Cardiac ventricle fibroblast (primary cell): ENCODE results near the gene INTS4. TPM values are rescaled to one million over a fixed set of nuclear protein-coding genes. Genes with fewer than 3 reads are reported as not detected.

Experiments
- total RNA-seq: library from RNA; depleted of rRNA; stranded (reverse); fragments of >200 nt; gene quantifications from 2 replicates; pipeline ENCODE4 v1.2.3, GENCODE V29; 2015

INTS4 gene, protein sequence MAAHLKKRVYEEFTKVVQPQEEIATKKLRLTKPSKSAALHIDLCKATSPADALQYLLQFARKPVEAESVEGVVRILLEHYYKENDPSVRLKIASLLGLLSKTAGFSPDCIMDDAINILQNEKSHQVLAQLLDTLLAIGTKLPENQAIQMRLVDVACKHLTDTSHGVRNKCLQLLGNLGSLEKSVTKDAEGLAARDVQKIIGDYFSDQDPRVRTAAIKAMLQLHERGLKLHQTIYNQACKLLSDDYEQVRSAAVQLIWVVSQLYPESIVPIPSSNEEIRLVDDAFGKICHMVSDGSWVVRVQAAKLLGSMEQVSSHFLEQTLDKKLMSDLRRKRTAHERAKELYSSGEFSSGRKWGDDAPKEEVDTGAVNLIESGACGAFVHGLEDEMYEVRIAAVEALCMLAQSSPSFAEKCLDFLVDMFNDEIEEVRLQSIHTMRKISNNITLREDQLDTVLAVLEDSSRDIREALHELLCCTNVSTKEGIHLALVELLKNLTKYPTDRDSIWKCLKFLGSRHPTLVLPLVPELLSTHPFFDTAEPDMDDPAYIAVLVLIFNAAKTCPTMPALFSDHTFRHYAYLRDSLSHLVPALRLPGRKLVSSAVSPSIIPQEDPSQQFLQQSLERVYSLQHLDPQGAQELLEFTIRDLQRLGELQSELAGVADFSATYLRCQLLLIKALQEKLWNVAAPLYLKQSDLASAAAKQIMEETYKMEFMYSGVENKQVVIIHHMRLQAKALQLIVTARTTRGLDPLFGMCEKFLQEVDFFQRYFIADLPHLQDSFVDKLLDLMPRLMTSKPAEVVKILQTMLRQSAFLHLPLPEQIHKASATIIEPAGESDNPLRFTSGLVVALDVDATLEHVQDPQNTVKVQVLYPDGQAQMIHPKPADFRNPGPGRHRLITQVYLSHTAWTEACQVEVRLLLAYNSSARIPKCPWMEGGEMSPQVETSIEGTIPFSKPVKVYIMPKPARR
- 12.4 and 15.6 TPM in 2 replicates for total RNA-seq

DNA sequence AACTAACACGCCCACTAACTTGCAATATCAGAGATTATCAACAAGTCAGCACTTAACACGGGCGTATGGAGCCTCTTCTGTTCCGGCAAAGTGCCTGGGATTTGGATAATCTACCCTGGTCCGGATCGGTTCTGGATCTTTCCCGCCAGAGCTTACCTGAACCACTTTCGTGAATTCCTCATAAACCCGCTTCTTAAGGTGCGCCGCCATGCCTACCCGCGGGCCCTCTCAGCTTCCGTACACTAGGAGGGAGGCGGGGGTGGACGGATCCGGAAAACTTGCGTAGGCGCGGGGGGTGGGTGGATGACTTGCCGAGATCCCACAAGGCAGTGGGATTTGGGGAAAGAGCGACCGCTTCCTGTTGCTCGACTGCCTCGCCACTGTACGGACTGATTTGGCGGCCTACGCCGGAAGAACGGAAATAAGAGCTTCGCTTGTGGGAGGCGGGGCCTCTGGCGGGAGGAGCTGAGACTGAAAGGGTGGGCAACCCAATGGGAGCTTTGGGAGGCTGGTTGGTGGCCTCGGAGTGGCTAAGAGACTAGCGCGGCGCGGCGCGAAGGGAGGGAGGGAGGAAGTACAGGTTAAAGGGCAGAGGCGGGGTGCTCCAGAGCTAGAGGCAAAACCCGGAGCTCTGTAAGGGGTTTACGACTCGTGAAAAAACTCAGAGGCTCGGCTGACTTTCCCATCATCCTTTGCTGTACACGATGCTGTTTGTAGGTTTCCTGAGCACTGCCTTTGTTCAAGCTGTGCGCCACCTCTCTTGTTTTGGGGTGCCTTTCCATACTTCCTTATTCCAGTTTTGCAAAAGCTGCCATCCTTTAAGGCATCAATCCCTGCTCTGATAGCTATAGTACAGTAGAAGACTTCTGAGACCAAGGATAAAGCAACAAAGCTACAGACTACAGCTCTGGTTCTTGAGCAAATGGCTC, at the start of gene INTS4:
Gene INTS4, minus strand, starts transcription at position 235 of the 929 bp plus-strand sequence. Its CDS starts 25 bp downstream, at position 210.

DNA sequence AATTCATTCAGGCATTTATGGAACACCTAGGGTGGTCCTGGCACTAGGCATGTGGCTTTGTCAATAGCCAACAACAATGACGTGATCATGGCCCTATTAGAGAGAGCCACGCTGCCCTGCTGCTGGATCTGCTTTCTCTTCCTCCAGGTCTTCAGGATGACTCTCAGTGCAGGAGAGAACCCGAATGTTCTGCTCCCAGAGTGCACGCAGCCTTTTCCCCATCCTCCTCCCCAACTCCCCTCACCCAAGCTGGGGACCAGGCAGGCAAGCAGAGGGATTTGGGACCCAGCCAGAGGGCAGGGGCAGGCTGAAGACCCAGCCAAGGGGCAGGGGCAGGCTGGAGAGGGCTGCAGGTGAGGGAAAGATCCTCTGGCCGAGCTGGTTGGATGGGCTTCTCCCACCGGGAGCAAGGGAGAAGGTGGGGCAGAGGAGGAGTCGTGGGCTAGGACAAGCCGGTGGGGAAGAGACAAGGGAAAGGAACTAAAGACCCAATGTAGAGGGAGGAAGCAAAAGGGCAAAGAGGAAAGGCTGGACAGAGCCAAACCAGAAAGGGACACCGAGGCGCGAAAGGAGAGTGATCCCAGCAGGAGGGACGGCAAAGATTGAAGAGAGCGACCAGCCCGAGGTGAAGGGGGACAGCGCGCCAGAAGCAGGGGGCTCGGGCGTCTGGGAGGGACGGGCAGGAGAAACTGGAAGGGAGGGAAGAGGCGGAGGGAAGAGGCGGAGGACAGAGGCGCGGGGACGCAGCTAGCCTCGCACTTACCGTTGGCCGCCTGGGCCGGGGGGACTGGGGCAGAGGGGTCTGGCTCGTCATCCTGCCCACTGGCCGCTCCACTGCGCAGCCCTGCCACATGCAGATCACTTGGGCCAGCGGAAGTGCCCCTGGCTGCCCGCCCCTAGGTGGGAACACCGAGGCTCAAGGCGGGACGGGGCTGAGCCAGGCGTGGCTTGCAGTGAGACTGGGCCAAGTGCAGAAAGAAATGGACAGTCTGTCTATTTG, 28.2 kb upstream of the INTS4 start, which contains the start of gene KCTD14:
Gene KCTD14, minus strand, starts transcription at position 880 of the 1,000 bp plus-strand sequence. Its CDS starts 27 bp downstream, at position 853.

Other genes with a start within 250 kb of the INTS4 start
- gene RSF1, start 173.9 kb downstream of the INTS4 start, total RNA-seq, result 35.9 and 40.1 TPM in 2 replicates
- 45.7 and 54.2 TPM in 2 replicates for gene AAMDC, start 173.5 kb downstream of the INTS4 start, total RNA-seq
- gene KCTD14, start 28.6 kb upstream of the INTS4 start, total RNA-seq, result 0.54 and 0.62 TPM in 2 replicates
- gene THRSP, start 69.2 kb upstream of the INTS4 start, total RNA-seq, result 0.78 TPM in 1 of 2 replicates, not detected in the other
- 67.9 and 87.2 TPM in 2 replicates for gene NDUFC2, start 85.2 kb upstream of the INTS4 start, total RNA-seq
- gene ALG8, start 145.0 kb upstream of the INTS4 start, total RNA-seq, result 24.2 and 28.5 TPM in 2 replicates
- gene KCTD21, start 194.0 kb upstream of the INTS4 start, total RNA-seq, result 10.7 and 11.5 TPM in 2 replicates
- 8.2 and 11.6 TPM in 2 replicates for gene USP35, start 194.3 kb upstream of the INTS4 start, total RNA-seq